Stimulated activated CD4-positive, alpha-beta T cell treated with anti-CD3 and anti-CD28 coated beads, Interleukin-2, amount 100 ng/mL, for 24 hours (primary cell): Measurements from ENCODE around the gene GABRB1.
"Not testable (repeated sequence)": the region's sequence is repeated elsewhere in the genome, so short reads cannot be mapped to it uniquely, and the experiment has no call there.

Experiments used
- DNase-seq, 2 donors: peaks; one replicate each; pipeline ENCODE4 v3.0.0-alpha.2; 2020

The GABRB1 gene

DNA sequence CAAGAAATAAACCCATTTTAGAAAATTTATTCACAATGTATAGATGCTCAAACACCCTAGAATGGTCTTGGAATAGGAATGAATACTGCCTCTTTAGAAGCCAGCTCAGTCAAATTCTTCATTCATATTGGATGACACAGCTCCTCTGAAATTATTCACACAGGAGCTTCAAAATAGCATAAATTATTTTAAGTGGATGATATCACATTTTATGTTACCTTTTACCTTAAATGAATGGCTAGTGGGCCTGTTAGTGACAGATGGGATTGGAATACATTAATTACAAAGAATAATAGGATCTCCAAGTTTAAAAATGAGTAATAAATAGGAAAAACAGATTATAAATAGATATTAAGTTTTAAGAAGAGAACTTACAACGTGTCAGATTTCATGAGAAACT lies 184.4 kb downstream of the GABRB1 start:
- DNase-seq, result no peak

- DNase-seq, result no peak
Measured at GRCh38 chr4:47217291-47217690, 185.9 kb downstream of the GABRB1 start.

DNA sequence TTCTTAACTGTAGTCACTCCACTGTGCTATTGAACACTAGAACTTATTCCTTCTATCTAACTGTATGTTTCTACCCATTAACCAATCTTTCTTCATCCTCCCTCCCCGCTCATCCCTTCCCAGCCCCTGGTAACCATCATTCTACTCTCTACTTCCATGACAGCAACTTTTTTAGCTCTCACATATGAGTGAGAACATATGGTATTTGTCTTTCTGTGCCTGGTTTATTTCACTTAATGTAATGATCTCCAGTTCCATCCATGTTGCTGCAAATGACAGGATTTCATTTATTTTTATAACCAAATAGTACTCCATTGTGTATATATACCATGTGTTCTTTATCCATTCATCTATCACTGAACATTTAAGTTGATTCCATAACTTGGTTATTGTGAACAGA lies 186.5 kb downstream of the GABRB1 start:
- no peak for DNase-seq

GRCh38 chr4:47218631-47219030 lies 187.3 kb downstream of the GABRB1 start:
- no peak for DNase-seq

GRCh38 chr4:47219586-47219985 lies 188.2 kb downstream of the GABRB1 start:
- no peak for DNase-seq

DNA sequence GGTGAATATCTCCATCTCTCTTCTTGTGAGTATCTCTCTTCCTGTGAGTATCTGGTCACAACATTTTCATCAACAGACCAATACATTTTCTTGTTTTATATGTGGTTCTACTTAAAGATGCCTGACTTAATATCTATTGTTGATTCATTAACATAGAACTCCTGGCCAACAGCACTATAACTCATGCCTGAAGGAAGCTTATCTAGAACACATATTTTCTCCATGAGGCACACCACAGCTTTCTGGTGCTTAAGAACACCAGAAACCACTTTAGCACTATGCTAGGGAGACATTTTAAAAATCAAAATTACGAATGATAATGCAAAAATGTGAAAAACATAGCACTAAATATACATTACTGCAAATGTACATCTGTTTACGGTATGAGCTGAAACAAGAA lies 190.4 kb downstream of the GABRB1 start:
- no peak for DNase-seq

DNA sequence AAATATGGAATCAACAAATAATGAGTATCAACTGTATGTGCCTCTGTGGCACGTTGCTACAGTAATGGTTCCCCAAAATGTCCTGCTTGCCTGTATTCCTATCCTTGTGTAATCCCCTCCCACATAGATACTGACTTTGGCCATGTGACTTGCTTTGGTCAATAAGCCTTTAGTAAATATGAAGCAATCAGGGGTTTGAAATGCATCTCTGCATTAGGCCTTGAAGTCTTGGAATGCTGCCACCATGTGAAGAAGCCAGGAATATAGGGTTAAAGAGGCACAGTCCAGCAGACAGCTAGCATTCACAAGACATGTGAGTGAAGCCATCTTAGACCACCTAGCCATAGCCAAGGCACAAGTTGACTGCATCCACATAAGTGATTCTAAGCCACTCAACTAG lies 190.9 kb downstream of the GABRB1 start:
- no peak for DNase-seq

DNA sequence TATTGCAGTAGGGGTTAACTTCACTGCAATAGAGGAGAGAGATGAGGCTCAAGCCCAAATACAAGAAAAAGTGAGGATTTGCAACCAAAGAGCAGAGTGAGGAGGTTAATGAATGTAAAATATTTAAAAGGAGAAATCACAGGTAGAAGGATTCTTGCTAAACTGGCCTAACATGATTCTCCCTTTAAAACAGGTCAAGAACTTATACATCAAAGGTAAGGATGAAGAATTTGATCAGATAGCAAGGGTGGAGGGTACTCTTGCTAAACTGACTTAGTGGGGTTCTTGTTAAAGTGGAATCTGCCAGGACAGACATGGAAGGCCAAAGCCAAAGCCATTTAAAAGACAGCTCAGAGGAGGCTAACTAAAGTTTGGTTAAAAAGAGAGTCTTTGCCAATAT lies 193.0 kb downstream of the GABRB1 start:
- no peak for DNase-seq

DNA sequence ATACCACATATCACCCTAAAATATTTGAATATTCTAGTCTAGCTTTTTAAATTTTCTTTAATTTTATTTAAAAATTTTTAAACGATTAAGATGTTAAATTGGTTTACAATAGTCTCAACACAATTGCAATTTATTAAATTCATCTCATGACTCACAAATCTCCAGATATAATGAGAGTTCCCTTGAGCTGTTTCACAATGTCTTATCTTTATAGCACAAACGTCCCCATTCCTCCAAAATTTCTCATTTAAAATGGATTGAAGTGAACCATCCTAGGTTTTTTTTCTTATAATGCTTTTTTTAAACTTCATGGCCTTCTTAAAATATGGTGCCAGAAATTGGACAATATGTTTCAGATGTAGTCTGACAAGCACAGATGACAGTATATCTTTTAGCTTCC lies 204.4 kb downstream of the GABRB1 start:
- no peak for DNase-seq

DNA sequence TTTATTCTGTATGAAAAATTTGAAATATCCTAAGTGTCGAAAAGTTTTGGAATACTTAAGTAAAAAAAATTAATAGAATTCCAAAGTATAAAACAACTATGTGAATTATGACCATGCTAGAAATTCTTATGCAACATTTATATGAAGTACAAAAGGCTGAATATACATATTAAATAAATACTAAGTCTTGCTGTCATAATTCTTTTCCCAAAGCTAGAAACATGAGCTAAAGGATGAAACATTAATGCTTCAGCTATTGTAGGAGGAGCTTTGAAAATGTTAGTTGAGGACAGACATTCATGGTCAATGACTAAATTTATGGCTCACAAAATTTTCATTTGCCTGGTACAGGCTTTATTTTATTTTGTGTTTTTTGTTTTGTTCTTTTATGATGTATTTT lies 207.3 kb downstream of the GABRB1 start:
- no peak for DNase-seq

DNA sequence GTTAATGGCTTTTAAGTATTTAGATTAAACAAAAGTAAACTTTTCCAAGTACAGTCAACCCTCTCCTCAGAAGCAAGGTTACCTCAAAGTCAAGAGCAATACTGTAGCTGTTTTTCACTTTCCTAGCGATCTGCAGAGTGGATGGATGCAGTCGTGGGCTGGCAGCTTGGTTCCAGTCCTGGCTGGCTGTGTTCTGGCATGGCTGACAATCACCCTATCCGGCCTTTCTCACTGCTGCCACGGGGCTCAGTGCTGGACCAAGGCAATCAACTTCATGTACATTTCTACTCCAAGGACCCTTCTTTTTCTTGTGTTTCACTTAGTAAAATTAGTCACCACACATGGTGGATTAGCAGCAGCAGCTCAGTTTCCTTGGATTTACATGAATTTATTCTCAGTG lies 208.3 kb downstream of the GABRB1 start:
- no peak for DNase-seq

DNA sequence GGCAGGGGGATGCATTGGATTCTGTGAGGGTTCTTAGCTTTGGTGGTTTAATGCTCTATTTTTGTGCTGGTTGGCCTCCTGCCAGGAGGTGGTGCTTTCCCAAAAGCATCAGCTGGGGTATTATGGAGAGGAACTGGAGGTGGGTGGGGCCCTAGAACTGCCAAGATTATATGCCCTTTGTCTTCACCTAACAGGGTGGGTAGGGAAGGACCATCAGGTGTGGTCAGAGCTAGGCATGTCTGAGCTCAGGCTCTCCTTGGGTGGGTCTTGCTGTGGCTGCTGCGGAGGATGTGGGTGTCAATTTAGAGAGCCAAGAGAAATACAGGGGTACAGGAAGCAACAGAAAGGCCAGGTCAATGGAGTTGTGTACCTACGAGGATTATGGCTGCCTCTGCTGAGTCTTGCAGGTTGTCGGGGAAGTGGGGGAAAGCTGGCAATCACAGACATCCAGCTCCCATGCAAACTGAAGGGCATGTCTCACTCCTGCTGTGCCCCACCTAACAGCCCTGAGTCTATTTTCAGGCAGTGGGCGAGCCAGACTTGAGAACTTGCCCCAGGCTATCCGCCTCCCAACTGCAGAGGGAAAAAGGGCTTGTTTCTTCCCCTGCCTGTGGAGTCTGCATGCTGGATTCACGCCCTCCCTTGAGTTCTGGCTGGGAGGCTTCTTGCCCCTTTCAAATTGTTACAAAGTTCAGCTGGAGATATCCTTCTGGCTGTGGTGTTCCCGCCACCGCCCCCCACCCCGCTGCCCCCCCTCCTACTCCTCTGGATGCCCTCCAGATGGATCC lies 220.2 kb downstream of the GABRB1 start:
- DNase-seq, result no peak

DNA sequence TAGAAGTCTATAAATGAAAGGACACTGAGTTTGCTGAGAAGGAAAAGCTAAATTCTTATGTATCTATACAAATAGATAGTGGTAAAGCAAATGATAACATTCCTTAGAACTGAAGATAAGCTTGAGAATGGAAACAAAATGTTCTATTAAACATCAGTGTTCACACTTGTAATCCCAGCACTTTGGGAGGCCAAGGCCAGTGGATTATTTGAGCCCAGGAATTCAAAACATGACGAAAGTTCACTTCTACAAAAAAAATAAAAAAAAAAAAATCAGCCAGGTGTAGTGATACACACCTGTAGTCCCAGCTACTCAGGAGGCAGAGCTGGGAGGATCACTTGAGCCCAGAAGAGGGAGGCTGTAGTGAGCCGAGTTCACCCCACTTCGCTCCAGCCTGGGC lies 232.4 kb downstream of the GABRB1 start:
- no peak for DNase-seq

DNA sequence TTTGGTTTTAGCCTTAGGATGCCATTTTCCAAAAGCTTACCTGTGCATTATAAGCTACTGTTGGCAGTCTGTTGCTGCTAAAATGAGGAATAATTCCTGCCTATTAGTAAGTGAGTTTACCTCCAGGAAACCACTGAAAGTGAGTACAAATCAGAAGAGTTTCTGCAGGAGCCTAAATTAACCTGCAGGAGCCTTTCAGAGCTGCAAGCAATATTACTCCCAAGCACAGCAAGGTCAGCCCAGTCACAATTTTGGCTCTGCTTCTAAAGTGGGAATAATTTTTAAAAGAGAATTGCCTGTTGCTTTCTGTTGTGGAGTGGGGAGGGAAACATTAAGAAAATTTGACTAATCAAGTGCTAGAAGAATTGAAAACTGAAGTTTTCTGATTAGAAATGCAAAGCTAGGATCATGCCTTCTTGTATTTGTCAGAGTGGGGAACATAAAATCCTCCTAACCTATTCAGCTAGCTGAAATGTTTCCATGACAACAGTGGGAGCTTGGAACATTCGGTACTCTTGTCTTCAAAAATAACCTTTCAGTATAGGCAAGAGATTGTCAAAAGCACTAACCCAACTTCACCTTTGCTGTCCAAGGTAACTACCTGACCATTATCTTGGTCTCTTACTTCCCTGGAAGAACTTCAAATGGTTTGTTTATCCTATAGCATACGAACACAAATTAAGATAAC lies 239.0 kb downstream of the GABRB1 start:
- no peak for DNase-seq

- no peak for DNase-seq
Measured at GRCh38 chr4:47271291-47271690, 239.9 kb downstream of the GABRB1 start.

GRCh38 chr4:47274901-47275300 lies 243.5 kb downstream of the GABRB1 start:
- no peak for DNase-seq

DNA sequence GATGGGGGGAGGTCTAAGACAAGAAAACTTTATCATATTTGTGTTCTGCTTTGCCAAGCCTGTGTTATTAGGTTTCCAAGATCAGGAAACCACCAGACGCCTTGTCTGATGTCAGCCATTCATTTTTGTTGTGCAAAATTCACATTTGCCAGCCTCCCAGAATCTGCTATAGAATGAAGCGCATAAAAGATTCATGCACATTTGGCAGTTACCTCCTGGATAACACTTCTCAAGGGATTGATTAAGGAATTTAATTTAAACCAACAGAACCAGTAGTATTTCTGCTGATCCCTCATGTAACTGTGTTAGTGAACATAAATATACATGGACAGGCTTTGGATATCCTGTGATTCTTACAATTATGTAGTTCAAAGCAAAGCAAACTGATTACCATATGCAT lies 244.2 kb downstream of the GABRB1 start:
- DNase-seq, result no peak

DNA sequence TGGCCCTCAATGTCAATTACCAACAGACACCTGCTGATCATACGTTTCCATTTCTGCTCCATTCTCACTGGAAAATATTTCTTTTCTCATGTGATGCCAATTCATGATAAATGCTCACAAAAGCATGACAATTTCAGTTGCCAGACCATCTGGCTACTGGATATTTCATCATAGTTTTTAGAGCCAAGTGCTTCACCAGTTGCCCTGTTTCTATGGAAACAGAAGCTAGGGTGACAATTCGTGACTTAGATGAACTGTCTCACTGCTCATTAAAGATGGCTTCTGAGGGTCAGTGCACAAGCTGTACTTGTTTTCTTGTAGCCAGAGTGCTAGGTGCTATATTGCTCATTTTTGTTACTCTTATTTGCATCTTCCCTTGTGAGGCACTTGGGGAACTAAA lies 247.3 kb downstream of the GABRB1 start:
- DNase-seq, result no peak

GRCh38 chr4:47287735-47288134 lies 256.4 kb downstream of the GABRB1 start:
- DNase-seq, result no peak

DNA sequence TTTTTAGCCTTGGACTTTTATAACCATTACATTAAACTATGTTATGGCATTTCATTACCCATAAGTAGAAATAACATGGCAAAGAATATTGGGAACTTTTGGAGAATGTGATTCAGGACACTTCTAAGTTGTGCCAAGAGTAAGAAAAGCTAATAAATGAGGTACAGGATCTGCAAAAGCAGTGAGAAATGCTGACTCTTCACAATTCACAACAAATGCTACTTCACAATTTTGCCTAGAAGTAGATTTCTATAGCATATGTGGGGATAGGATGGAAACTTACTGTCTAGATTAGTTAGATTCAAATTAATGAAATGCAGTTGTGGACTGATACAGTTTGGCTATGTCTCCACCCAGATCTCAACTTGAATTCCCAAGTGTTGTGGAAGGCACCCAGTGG lies 258.4 kb downstream of the GABRB1 start:
- DNase-seq, result no peak

GRCh38 chr4:47290873-47291272 lies 259.5 kb downstream of the GABRB1 start:
- DNase-seq, result not testable (repeated sequence)

GRCh38 chr4:47309165-47309564 lies 277.8 kb downstream of the GABRB1 start:
- DNase-seq, result no peak

- DNase-seq, result no peak
Measured at GRCh38 chr4:47312170-47312569, 280.8 kb downstream of the GABRB1 start.

DNA sequence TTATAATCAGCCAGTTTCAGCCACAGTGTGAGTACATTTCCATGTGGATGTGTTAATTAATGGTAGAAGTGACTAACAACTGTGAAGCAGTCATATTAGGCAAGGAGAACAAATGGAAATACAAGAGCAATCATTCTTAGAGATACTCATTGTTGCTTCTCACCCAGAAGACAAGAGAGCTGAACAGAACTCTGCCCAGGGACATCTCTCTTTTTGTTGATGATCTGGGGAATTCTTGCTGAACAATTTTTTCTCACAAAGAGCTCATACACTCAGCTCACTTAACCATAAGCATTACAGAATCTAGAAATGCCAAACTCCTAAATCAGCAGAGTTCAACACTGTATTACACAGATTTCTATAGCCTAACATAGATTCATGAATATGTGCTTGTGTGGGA lies 282.0 kb downstream of the GABRB1 start:
- no peak for DNase-seq

DNA sequence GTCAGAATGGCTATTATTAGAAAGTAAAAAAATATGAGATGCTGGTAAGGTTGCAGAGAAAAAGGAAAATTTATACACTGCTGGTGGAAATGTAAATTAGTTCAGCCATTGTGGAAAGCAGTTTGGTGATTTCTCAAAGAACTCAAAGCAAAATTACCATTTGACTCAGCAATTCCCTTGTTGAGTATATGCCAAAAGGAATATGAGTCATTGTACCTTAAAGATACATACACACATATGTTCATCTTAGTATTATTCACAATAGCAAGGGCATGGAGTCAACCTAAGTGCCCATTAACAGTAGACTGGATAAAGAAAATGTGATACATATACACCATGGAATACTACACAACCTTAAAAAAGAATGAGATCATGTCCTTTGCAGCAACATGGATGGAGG lies 284.0 kb downstream of the GABRB1 start:
- DNase-seq, result no peak
